HEK293T (cell line): ENCODE measurements around the gene RNF40.

Experiments used
- CTCF ChIA-PET: fragments of 350-600 bp; formaldehyde crosslinking; extraction: SDS; loops from one replicate; lab custom pipeline; 2021; ENCODE audit warnings: antibody characterized with exemption, inconsistent platforms; lab: Yijun Ruan, JAX
- POLR2A ChIA-PET: fragments of 350-600 bp; formaldehyde crosslinking; extraction: SDS; loops from one replicate; lab custom pipeline; 2020; ENCODE audit warnings: antibody characterized with exemption, inconsistent platforms; lab: Yijun Ruan, JAX
- DNase-seq: peaks from one replicate; pipeline ENCODE4 v3.0.0; 2012; ENCODE audit warnings: mixed read lengths; ENCODE audit errors: extremely low spot score
- ARNT ChIP-seq: fragments of 450-650 bp; IDR thresholded peaks from 2 replicates; pipeline ENCODE4 v1.6.1; 2017; ENCODE audit warnings: mild to moderate bottlenecking
- BHLHE40 ChIP-seq: fragments of 450-650 bp; IDR thresholded peaks from 2 replicates; pipeline ENCODE4 v1.6.1; 2016; ENCODE audit warnings: mild to moderate bottlenecking, moderate library complexity, borderline replicate concordance
- CTBP1 ChIP-seq: fragments of 450-650 bp; IDR thresholded peaks from 2 replicates; pipeline ENCODE4 v1.6.1; 2016; ENCODE audit warnings: borderline replicate concordance
- ELF4 ChIP-seq: fragments of 450-650 bp; IDR thresholded peaks from 2 replicates; pipeline ENCODE4 v1.6.1; 2017; ENCODE audit warnings: antibody characterized with exemption
- FOXA1 ChIP-seq: fragments of 450-650 bp; IDR thresholded peaks from 2 replicates; pipeline ENCODE4 v1.6.1; 2016; ENCODE audit warnings: mild to moderate bottlenecking
- FOXK2 ChIP-seq: fragments of 450-650 bp; IDR thresholded peaks from 2 replicates; pipeline ENCODE4 v1.6.1; 2016; ENCODE audit warnings: mild to moderate bottlenecking
- FOXM1 ChIP-seq: fragments of 450-650 bp; IDR thresholded peaks from 2 replicates; pipeline ENCODE4 v1.6.1; 2017; ENCODE audit warnings: mild to moderate bottlenecking, borderline replicate concordance
- HDGF ChIP-seq: fragments of 450-650 bp; IDR thresholded peaks from 2 replicates; pipeline ENCODE4 v1.6.1; 2017; ENCODE audit warnings: antibody characterized with exemption, borderline replicate concordance
- L3MBTL2 ChIP-seq: fragments of 450-650 bp; conservative IDR thresholded peaks from 2 replicates; pipeline ENCODE4 v1.6.1; 2016; ENCODE audit warnings: mild to moderate bottlenecking
- LEF1 ChIP-seq: fragments of 450-650 bp; IDR thresholded peaks from 2 replicates; pipeline ENCODE4 v1.6.1; 2017; ENCODE audit warnings: mild to moderate bottlenecking, borderline replicate concordance
- NFRKB ChIP-seq: fragments of 450-650 bp; IDR thresholded peaks from 2 replicates; pipeline ENCODE4 v1.6.1; 2016; ENCODE audit warnings: mild to moderate bottlenecking, moderate library complexity
- SP1 ChIP-seq: fragments of 450-650 bp; IDR thresholded peaks from 2 replicates; pipeline ENCODE4 v1.6.1; 2017
- SUZ12 ChIP-seq: fragments of 450-650 bp; IDR thresholded peaks from 2 replicates; pipeline ENCODE4 v1.6.1; 2016; ENCODE audit warnings: mild to moderate bottlenecking
- TARDBP ChIP-seq: fragments of 450-650 bp; IDR thresholded peaks from 2 replicates; pipeline ENCODE4 v1.6.1; 2016
- ZNF384 ChIP-seq: fragments of 450-650 bp; IDR thresholded peaks from 2 replicates; pipeline ENCODE4 v1.6.1; 2016
- TF ChIP-seq, protein P1 (sequence below): fragments of 450-650 bp; IDR thresholded peaks from 2 replicates; pipeline ENCODE4 v1.6.1; 2016

Gene RNF40

GRCh38 chr16:30780549-30780948, 18.4 kb downstream of the RNF40 start:
- ChIA-PET CTCF (no interaction called here), POLR2A (interaction anchor here (0.7 to 22.0 kb wide), 4 partner anchors 10 to 29 kb away, joined by 3 to 599 read pairs (median 10); no protein-coding TSS in a partner anchor)
- TF ChIP-seq LEF1 (no peak), ARNT (no peak), ZNF384 (no peak), TARDBP (no peak), SP1 (no peak), SUZ12 (no peak), FOXK2 (no peak), ELF4 (no peak), L3MBTL2 (no peak), FOXA1 (no peak), CTBP1 (no peak)
- TF ChIP-seq, protein P1, sequence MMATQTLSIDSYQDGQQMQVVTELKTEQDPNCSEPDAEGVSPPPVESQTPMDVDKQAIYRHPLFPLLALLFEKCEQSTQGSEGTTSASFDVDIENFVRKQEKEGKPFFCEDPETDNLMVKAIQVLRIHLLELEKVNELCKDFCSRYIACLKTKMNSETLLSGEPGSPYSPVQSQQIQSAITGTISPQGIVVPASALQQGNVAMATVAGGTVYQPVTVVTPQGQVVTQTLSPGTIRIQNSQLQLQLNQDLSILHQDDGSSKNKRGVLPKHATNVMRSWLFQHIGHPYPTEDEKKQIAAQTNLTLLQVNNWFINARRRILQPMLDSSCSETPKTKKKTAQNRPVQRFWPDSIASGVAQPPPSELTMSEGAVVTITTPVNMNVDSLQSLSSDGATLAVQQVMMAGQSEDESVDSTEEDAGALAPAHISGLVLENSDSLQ = no peak
- no peak for DNase-seq

DNA sequence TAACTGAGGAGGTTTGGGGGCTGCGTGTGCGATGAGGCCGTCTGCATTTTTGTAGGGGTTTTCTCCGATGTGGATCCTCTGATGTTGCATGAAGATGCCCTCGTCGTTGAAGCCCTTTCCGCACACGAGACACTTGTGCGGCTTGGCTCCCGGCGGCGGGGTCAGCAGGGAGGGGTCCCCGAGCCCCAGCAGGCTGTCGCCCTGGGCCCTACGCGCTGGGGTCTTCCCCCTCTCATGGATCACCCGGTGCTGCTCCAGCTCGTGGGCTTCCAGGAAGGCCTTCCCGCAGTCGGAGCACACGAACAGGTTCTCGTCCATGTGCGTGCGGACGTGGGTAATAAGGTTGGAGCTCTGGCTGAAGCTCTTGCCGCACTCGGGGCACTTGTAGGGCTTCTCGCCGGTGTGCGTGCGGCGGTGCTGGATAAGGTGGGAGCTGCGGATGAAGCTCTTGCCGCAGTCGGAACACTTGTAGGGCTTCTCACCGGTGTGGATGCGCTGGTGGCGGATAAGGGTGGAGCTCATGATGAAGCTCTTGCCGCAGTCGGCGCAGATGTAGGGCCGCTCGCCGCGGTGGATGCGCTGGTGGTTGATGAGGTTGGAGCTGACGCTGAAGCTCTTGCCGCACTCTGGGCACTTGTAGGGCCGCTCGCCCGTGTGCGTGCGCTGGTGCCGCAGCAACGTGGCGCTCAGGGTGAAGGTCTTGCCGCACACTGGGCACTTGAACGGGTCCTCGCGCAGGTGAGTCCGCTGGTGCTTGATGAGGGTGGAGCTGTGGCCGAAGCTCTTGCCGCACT, 20.6 kb downstream of the RNF40 start:
- CTCF ChIA-PET = interaction anchor here (0.8 to 1.2 kb wide), 3 partner anchors 25 to 119 kb away, joined by 3 to 4 read pairs (median 3); no protein-coding TSS in a partner anchor
- TF ChIP-seq BHLHE40 = no peak
- POLR2A ChIA-PET = interaction anchor here (0.7 to 22.0 kb wide), 9 partner anchors 8 to 114 kb away, joined by 3 to 599 read pairs (median 3); partner anchors contain the start of genes CTF1 and PHKG2
- DNase-seq = no peak

DNA sequence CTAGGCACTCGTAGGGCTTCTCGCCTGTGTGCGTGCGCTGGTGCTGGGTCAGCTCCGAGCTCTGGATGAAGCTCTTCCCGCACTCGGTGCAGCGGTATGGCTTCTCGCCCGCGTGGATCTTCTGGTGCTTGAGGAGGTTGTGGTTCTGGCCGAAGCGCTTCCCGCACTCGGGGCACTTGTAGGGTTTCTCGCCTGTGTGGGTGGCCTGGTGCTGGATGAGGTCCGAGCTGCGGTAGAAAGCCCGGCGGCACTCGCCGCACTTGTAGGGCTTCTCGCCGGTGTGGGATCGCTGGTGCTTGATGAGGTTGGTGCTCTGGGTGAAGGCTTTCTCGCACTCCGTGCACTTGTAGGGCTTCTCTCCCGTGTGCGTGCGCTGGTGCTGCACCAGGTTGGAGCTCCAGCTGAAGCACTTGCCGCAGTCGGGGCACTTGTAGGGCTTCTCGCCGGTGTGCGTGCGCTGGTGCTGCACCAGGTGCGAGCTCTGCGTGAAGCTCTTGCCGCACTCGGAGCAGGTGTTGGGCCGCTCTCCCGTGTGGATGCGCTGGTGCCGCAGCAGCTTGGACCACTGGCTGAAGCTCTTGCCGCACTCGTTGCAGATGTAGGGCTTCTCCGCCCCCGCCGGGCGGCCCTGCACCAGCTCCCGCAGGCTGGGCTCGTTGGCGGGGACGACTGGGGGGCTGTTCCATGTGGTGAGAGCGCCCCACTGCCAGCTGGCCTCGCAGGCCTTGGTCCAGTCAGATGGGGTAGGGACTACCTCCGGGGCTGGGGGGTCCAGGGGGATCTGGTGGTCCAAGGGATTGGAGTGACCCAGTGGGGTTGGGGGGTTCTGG, 21.4 kb downstream of the RNF40 start:
- no peak for DNase-seq
- POLR2A ChIA-PET = interaction anchor here (0.8 to 22.0 kb wide), 6 partner anchors 8 to 113 kb away, joined by 3 to 599 read pairs (median 4); partner anchors contain the start of genes CTF1 and PHKG2
- TF ChIP-seq TARDBP (no peak), FOXM1 (no peak), CTBP1 (no peak)
- CTCF ChIA-PET = no interaction called here

GRCh38 chr16:30784215-30784614, 22.1 kb downstream of the RNF40 start:
- no peak for DNase-seq
- POLR2A ChIA-PET = interaction anchor here (0.8 to 22.0 kb wide), 5 partner anchors 9 to 61 kb away, joined by 3 to 599 read pairs (median 5); partner anchors contain the start of gene PHKG2
- TF ChIP-seq L3MBTL2 = no peak
- TF ChIP-seq FOXA1 = no peak
- CTCF ChIA-PET = no interaction called here

DNA sequence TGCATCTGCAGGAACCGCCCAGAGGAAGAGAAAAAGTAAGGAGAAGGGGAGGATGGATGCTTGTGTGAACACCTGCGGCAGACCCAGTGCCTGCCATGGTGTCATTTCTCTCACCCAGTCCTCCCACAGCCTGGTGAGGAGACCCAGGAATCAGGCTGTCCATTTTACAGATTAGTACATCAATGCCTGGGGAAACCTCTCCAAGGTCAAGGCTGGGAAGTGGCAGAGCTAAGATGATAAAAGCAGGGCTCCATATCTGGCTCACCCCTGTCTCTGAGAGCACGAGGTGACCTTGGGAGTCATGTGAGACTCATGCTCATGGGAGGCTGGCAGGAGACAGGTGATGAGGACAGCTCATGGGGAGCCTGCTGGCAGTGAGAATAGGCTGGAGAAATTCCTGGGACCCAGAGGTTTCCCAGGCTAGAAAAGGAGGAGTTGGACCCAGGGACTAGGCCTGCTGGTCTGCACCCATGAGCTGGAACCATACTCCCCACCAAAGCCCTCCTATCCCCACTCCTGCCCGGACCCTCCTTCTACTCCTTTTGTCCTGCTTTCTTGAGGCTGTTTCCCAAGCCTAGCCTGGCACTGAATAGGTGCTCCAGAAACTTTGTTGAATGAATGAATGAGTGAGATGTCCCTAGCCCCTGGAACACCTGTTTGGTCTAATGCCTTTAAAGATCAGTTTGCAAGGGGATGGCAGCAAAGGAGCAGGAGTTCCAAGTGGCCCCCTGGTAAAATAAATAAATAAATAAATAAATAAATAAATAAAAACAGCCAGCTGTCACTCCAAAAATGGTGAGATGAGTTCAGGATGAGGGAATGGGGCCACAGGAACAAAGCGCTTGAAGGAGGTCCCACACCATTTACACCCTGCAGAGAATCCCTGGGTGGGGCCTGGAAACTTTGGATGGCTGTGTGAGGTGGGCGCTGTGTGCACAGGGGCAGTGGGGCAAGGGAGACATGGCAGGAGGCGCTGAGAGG, 23.3 kb downstream of the RNF40 start:
- ChIA-PET CTCF (interaction anchor here (1.0 kb wide), 1 partner anchor 14 kb away, joined by 3 read pairs; no protein-coding TSS in a partner anchor), POLR2A (interaction anchor here (0.7 to 22.0 kb wide), 6 partner anchors 8 to 39 kb away, joined by 3 to 599 read pairs (median 5); partner anchors contain the start of gene PHKG2)
- TF ChIP-seq ZNF384 = no peak
- TF ChIP-seq ELF4 = no peak
- no peak for TF ChIP-seq TARDBP
- no peak for TF ChIP-seq HDGF
- TF ChIP-seq FOXA1 = no peak
- TF ChIP-seq SP1 = no peak
- TF ChIP-seq CTBP1 = no peak
- no peak for TF ChIP-seq ARNT
- no peak for TF ChIP-seq FOXM1
- TF ChIP-seq, protein P1 = no peak
- no peak for TF ChIP-seq NFRKB
- TF ChIP-seq FOXK2 = no peak
- TF ChIP-seq LEF1 = no peak
- TF ChIP-seq L3MBTL2 = no peak
- TF ChIP-seq BHLHE40 = no peak
- DNase-seq = no peak
